Body of pancreas (tissue), 4 donors: Measurements from ENCODE around the gene AMH.

Experiments used
- CTCF ChIP-seq, 7 experiments: fragments of 450-650 bp in 4 of 7; fragments of 200-600 bp in 3 of 7; sonication (generic) in 3 of 7; IDR thresholded peaks; one replicate each; pipeline ENCODE4 v1.5.1; 2016 to 2019; ENCODE audit warnings: antibody characterized with exemption in 7 of 7
- POLR2A ChIP-seq, 3 donors: fragments of 450-650 bp; IDR thresholded peaks; one replicate each; pipeline ENCODE4 v1.6.1; 2016; ENCODE audit warnings: antibody characterized with exemption in 3 of 3, mild to moderate bottlenecking in 2 of 3

- TF ChIP-seq POLR2A (IDR thresholded peaks at IDR 0.05) (no peak), CTCF (IDR thresholded peaks at IDR 0.05) (no peak)
Measured at GRCh38 chr19:2226051-2226839, 22.9 kb upstream of the AMH start.
